DMS53 treated with DMSO at 0.1 percent for 48 hours (cell line): ENCODE measurements around the gene TACC3.
A peak's percentile ranks its signal among the peaks of the same experiment; 100 is the strongest.

Experiments
- DNase-seq: peaks from one replicate; lab custom pipeline; 2025; ENCODE audit not compliant: unreplicated experiment; lab: John Stamatoyannopoulos, UW

Gene TACC3

GRCh38 chr4:1721666-1722550 is 587 bp downstream of the TACC3 start:
- DNase-seq, result no peak

GRCh38 chr4:1722551-1723118 is 1.3 kb downstream of the TACC3 start:
- no peak for DNase-seq

DNA sequence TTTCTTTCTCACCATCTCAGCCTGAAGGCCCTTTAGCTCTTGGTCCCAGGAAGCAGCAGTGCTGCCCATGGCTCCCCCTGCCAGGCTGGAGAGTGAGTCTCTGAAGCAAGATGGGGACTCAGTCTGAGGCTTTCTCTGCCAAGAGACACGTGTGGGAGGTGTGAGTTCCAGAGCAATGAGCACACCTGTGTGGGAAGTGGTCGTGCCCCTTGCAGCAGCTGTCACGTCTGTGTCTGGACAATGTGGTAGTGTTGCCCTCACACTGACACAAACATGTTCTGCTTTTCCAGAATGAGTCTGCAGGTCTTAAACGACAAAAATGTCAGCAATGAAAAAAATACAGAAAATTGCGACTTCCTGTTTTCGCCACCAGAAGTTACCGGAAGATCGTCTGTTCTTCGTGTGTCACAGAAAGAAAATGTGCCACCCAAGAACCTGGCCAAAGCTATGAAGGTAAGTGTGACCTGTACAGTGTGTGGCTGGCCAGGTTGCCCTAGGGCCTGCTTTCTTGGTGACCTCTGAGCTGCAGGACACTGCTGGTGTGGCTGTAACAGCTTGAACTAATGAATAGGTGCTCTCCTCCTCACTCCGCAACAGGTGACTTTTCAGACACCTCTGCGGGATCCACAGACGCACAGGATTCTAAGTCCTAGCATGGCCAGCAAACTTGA is 1.9 kb downstream of the TACC3 start:
- DNase-seq, result no peak

- DNase-seq, result no peak
These were observed 4.2 kb downstream of the TACC3 start for GRCh38 chr4:1725521-1725920.

GRCh38 chr4:1726146-1726934 is 5.0 kb downstream of the TACC3 start:
- DNase-seq, result peak; percentile 92

DNA sequence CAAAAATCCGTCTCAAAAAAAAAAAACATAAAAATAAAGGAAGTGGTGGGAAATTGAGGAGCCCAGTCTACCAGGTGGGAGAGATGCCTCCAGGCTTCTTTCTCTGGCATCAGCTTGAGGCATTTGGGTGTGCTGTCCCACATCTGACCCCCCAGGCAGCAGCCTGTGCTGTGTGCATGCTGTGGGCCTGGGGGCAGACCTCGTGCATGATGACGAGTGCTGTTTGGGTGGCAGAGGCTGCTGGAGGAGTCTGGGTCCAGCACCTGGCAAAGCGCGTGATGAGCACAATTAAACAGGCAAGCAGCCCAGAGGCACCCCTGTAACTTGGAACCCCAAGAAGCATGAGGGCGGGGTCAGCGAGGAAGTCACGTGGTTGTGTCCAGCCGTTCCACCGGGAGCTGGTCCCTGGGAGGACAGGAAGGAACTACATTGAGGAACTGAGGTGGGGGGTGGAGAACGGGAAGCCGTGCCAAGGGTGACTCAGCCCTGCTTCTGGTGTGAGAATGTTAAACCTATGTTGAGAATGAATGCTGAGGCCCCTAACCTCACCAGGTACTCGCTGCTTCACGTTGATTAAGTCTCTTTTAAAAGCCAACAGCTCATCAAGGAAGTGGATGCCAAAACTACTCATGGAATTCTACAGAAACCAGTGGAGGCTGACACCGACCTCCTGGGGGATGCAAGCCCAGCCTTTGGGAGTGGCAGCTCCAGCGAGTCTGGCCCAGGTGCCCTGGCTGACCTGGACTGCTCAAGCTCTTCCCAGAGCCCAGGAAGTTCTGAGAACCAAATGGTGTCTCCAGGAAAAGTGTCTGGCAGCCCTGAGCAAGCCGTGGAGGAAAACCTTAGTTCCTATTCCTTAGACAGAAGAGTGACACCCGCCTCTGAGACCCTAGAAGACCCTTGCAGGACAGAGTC is 6.1 kb downstream of the TACC3 start:
- DNase-seq, result no peak

- DNase-seq, result no peak
These were observed 7.0 kb downstream of the TACC3 start for GRCh38 chr4:1728061-1728980.

- no peak for DNase-seq
These were observed 9.3 kb downstream of the TACC3 start for GRCh38 chr4:1730532-1731135.

DNA sequence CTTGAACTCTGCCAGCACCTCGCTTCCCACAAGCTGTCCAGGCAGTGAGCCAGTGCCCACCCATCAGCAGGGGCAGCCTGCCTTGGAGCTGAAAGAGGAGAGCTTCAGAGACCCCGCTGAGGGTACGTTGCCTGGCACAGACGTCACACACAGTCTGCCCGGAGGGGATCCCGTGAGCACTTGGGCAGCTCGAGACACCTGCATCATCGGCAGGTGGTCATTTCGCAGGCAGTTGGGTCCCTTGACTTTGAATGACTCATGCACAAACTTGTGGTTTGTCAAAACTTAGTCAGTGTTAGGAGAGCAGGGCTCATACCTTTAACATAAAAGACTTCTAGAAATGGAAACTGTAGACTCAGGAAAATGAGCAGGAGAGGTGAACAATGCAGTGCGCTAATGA is 9.9 kb downstream of the TACC3 start:
- no peak for DNase-seq

DNA sequence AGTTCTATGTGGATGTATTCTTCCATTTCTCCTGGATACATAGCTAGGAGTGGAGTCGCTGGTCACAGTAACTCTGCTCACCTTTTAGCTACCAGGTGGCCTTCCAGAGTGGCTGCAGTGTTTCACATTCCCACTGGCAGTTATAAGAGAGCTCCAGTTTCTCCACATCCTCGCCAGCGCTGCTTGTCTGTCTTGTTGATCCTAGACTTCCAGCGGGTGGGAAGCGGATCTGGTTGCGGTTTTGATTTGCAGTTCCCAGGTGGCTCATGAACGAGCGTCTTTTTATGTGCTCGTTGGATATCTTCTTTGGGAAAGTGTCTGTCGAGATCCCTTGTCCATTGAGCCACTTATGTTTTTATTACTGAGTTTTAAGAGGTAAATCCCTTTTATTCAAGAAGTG is 11.6 kb downstream of the TACC3 start:
- no peak for DNase-seq

DNA sequence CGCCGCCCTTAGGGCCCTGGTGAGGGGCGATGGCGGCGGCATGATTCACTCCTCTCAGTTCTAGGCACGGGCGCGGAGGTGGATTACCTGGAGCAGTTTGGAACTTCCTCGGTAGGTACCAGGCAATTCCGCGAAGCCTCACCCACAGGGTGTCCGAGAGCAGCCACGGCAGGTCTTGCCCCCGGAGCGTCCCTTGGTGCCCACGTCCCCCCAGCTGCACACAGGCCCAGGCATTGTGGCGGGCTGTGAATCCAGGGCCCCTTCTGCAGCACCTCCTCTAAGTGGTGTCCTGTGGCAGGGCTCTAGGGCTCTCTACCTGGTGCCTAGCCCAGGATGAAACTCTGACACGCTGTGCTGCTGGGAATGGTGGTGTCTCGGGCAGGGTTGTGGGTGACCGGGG is 13.9 kb downstream of the TACC3 start:
- no peak for DNase-seq

GRCh38 chr4:1736812-1737211 is 15.5 kb downstream of the TACC3 start:
- no peak for DNase-seq

DNA sequence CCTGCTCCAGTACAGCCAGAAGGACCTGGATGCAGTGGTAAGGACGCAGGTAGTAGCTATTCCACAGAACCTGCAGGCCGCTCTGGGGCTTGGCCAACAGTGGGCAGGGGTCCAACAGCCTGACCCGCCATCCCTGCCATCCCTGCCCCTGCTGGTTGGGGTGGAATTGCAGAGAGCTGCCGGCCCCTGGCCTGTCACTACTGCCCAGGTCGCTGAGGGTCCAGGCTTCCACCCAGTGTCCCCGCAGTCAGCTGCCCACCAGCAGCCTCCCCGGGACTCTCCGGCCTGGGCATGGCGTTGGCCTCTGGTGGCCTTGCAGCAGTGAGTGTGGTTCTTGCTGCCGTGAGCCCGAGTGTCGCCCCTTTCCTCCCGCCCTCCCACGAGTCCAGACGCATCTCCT is 16.3 kb downstream of the TACC3 start:
- DNase-seq, result no peak

DNA sequence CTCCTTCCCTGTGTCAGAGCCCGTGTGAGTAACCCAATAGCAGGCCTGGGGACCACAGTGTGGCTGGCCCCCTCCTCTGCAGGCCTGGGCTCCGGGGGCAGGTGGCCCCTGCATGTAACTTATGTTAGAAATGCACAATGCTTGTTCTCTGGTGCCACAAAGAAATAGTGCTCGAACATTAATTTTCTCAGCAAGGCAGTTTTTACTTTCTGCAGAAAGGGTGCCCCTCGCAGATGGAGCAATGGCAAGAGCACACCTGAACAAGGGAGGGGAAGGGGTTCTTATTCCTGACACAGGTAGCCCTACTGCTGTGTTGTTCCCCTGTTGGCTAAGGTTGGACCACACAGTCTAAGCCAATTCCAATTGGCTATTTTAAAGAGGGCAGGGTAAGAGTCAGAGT is 17.1 kb downstream of the TACC3 start:
- DNase-seq, result no peak

GRCh38 chr4:1739358-1739757 is 18.0 kb downstream of the TACC3 start:
- no peak for DNase-seq

- no peak for DNase-seq
These were observed 18.8 kb downstream of the TACC3 start for GRCh38 chr4:1740021-1740545.

DNA sequence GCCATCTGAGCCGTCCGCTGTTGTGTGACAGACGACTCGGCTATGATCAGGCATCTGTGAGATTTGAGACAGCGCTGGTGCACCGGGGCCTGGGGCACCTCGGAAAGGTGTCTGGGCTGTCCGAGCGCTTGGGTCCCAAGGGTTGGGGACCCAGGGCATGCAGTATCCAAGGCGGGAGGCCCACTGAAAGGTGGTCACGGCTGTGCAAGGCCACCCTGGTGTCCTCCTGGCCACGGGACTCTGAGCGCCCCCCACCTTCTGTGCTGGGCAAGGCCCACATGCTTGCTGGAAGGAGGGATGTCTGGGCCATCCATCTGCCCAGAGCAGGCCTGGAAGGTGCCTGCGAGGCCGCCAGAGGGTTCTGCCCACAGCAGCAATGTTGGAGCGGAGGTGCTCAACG is 19.9 kb downstream of the TACC3 start:
- DNase-seq, result no peak

DNA sequence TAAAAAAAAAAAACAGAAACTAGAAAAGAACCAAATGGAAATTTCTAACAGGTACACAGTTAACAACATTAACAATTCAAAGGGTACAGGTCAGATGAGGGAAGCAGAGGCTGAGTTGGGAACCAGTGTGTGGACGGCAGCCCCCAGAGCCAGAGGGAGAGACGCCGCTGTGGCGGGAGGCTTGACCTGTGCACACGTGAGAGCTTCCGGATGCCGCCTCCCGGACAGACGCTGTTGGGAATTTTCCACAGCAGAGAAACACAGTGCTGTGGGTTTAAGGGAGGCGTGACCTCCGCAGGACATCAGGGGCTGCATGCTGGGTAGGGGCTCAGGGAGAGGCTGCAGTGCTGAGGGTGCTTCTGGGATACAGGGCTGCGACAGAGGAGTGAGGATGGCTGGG is 22.2 kb downstream of the TACC3 start:
- no peak for DNase-seq

DNA sequence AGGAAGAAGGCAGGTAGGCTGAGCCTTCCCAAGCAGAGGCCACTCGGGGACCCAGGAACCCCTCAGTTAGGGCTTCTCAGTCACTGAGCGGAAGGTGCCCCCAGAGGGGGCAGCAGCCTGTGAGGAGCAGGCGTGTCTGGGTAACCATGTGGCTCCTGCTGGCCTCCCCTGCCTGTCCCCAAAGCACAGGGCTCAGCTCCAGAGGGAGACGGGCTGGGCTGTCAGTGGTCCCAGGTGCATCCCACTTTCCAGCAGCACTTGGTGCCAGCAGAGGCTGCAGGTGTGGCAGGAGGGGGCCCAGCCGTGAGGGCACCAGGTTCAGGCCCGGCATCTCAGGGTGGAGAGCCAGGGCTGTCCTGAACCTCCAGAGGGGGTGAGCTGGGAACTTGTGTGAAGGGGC is 22.7 kb downstream of the TACC3 start:
- DNase-seq, result no peak
